Right atrium auricular region (tissue), 2 donors: ENCODE results near the gene MAGI3. TPM values are rescaled to one million over a fixed set of nuclear protein-coding genes. Genes with fewer than 3 reads are reported as not detected.

Experiments
- DNase-seq: peaks from one replicate; pipeline ENCODE4 v3.0.0-alpha.2; 2019; ENCODE audit warnings: low spot score
- H3K27ac ChIP-seq, 2 donors: fragments of 200-600 bp; sonication (generic); 1 replicate in 1 of 2; 2 replicates in 1 of 2; pipeline ENCODE4 v1.5.1; 2016 to 2019
- H3K27me3 ChIP-seq, 2 donors: fragments of 200-600 bp; sonication (generic); one replicate each; pipeline versions ENCODE4 v1.5.1 to v1.6.0; 2017 to 2019
- H3K36me3 ChIP-seq: fragments of 200-600 bp; sonication (generic); one replicate; pipeline ENCODE4 v1.5.1; 2016
- H3K4me1 ChIP-seq, 2 donors: fragments of 200-600 bp; sonication (generic); one replicate each; pipeline versions ENCODE4 v1.5.1 to v1.6.0; 2017 to 2019
- H3K4me3 ChIP-seq, 2 donors: fragments of 200-600 bp; sonication (generic); 1 replicate in 1 of 2; 2 replicates in 1 of 2; pipeline ENCODE4 v1.5.1; 2017 to 2019; ENCODE audit warnings: mild to moderate bottlenecking in 1 of 2, moderate library complexity in 1 of 2
- H3K9me3 ChIP-seq, 2 donors: fragments of 200-600 bp; sonication (generic); one replicate each; pipeline ENCODE4 v1.5.1; 2019
- total RNA-seq, 2 donors: library from RNA; depleted of rRNA; stranded (reverse); fragments of >200 nt; gene quantifications; one replicate each; pipeline ENCODE4 v1.1.0, GENCODE V29; 2016
- TF ChIP-seq, protein P1 (sequence below), 2 donors: fragments of 200-600 bp; sonication (generic); IDR thresholded peaks; one replicate each; pipeline ENCODE4 v1.5.1; 2019; ENCODE audit warnings: antibody characterized with exemption in 2 of 2

Gene MAGI3
- total RNA-seq, 2 donors from 2014 or later, result 6.4 to 6.6 TPM

DNA sequence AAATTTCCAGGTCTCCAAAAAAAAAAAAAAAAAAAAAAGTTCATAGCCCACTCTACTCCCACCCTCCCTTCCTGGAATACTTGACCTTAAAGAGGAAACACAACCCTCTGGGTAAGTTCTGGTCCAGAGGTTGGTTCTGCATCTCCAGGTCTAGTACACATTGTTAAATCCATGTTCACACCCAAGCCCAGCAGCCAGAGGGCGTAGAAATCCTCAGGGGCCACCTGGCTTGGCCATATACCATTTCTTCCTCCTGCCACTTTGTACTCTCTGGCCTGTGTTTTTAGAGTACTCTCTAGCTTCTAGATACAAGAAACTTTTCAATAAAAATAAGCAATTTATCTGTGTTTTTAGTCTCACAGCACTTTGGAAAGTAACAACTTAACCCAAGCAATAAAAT is 279.7 kb downstream of the MAGI3 start:
- no peak overlapping the region for H3K27ac ChIP-seq
- no peaks in the 10 kb centered on the region for H3K4me1 ChIP-seq
- TF ChIP-seq, protein P1, sequence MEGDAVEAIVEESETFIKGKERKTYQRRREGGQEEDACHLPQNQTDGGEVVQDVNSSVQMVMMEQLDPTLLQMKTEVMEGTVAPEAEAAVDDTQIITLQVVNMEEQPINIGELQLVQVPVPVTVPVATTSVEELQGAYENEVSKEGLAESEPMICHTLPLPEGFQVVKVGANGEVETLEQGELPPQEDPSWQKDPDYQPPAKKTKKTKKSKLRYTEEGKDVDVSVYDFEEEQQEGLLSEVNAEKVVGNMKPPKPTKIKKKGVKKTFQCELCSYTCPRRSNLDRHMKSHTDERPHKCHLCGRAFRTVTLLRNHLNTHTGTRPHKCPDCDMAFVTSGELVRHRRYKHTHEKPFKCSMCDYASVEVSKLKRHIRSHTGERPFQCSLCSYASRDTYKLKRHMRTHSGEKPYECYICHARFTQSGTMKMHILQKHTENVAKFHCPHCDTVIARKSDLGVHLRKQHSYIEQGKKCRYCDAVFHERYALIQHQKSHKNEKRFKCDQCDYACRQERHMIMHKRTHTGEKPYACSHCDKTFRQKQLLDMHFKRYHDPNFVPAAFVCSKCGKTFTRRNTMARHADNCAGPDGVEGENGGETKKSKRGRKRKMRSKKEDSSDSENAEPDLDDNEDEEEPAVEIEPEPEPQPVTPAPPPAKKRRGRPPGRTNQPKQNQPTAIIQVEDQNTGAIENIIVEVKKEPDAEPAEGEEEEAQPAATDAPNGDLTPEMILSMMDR (IDR thresholded peaks at IDR 0.05), result no peak
- no peaks in the 10 kb centered on the region for H3K9me3 ChIP-seq
- no peak overlapping the region for H3K4me3 ChIP-seq
- DNase-seq, result no peak
- peaks cover 8% of the 10 kb centered on the region for H3K36me3 ChIP-seq
- no peaks in the 10 kb centered on the region for H3K27me3 ChIP-seq

DNA sequence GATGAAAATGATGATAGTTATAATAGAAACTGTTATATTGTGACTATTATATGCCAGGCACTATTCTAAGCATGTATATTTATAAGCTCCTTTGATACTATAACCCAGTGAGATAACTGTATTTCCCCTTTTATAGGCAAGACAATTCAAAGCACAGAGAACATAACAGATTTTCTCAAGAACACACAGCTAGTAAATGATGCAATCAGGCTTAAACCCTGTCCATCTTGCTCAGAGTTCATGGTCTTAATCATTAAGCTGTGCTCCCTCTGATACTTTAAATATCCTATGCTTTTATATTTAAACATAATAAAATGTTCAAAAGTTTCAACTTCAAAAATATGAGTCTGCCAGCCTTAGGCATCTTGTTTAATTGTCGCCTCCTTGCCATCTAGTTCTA is 280.3 kb downstream of the MAGI3 start:
- no peaks in the 10 kb centered on the region for H3K27me3 ChIP-seq
- H3K36me3 ChIP-seq, result peaks cover 8% of the 10 kb centered on the region
- H3K4me1 ChIP-seq, result no peaks in the 10 kb centered on the region
- DNase-seq, result no peak
- H3K4me3 ChIP-seq, result no peak overlapping the region
- no peaks in the 10 kb centered on the region for H3K9me3 ChIP-seq
- TF ChIP-seq, protein P1 (IDR thresholded peaks at IDR 0.05), result no peak
- H3K27ac ChIP-seq, result no peak overlapping the region

DNA sequence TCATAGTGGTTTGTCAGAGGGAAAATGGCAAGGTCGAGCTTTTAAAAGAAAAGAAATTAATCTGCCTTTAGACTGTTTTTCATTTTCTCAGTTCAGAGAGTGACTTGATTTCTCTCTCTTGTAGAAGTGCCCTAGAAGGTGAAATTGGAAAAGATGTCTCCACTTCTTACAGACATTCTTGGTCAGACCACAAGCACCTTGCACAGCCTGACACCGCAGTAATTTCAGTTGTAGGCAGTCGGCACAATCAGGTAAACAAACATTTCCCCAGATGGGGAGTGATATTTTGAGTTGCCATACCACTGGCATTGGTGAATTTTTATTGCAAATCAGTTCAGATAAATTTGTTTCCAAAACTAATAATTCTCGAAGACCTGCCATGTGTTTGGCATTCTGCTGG is 282.2 kb downstream of the MAGI3 start:
- Histone ChIP-seq H3K27me3 (no peaks in the 10 kb centered on the region), H3K9me3 (no peaks in the 10 kb centered on the region), H3K36me3 (peaks cover 8% of the 10 kb centered on the region), H3K4me1 (no peaks in the 10 kb centered on the region), H3K27ac (no peak overlapping the region), H3K4me3 (no peak overlapping the region)
- TF ChIP-seq, protein P1 (IDR thresholded peaks at IDR 0.05), result no peak
- DNase-seq, result no peak

DNA sequence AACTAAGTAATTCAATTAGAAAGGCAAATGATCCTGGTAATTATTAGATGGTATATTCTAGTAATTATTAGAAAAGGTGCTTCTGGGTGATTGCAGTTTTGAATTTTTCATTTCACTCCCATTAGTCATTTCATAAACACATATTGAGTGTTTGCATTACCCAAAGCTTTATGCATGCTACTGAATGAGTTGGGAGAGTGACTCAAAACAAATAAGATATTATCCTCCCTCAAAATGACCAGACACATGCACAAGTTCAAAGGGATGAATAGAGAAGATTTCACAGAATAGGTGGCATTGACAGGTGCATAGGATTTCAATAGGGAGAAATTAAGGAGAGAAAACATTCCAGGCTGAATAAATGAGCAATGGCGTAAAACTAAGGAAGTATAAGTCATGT is 284.3 kb downstream of the MAGI3 start:
- Histone ChIP-seq H3K4me1 (no peaks in the 10 kb centered on the region), H3K4me3 (no peak overlapping the region), H3K27ac (no peak overlapping the region), H3K27me3 (no peaks in the 10 kb centered on the region), H3K36me3 (peaks cover 8% of the 10 kb centered on the region), H3K9me3 (no peaks in the 10 kb centered on the region)
- DNase-seq, result no peak
- TF ChIP-seq, protein P1 (IDR thresholded peaks at IDR 0.05), result no peak

DNA sequence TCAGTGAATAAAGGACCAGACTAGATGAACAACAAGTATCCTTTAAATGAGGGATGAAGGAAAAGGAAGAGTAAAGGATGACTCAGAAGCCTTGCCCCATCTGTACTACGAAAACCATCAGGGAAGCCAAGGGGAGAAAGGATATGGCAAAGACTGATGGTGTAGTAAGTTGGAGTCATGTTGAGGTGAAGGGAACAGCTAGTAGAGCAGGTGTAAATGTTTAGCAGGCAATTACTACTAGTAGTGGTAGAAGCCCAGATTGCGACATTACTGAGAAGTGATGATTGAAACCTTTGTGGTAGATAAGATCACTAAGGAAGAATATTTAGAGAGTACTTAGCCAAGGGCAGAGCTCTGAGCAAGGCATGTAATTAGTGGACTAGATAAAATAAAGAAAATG is 285.0 kb downstream of the MAGI3 start:
- Histone ChIP-seq H3K36me3 (peaks cover 8% of the 10 kb centered on the region), H3K9me3 (no peaks in the 10 kb centered on the region), H3K27ac (no peak overlapping the region), H3K4me3 (no peak overlapping the region), H3K27me3 (no peaks in the 10 kb centered on the region), H3K4me1 (no peaks in the 10 kb centered on the region)
- TF ChIP-seq, protein P1 (IDR thresholded peaks at IDR 0.05), result no peak
- DNase-seq, result no peak

DNA sequence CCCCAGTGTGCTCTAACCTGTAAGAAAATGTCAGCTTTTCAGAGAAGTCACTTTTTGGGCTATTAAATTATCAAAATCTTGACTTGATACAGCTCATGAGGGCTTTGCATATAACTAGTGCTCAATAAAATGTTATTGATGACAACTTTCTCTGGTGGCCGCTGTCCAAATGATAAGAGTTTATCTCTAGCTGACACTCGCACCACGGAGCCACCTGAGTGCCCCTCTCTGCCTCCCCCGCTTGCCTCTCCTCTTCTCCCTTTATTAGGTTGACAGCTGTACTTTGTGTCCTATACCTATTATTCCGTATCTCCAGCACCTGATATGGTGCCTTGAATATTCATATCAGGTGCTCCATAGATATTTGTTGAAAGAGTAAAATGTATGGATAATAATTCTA is 286.2 kb downstream of the MAGI3 start:
- no peak overlapping the region for H3K27ac ChIP-seq
- no peaks in the 10 kb centered on the region for H3K9me3 ChIP-seq
- no peak for DNase-seq
- TF ChIP-seq, protein P1 (IDR thresholded peaks at IDR 0.05), result no peak
- H3K36me3 ChIP-seq, result peaks cover 8% of the 10 kb centered on the region
- no peaks in the 10 kb centered on the region for H3K4me1 ChIP-seq
- H3K4me3 ChIP-seq, result no peak overlapping the region
- H3K27me3 ChIP-seq, result no peaks in the 10 kb centered on the region
